GM19397 (cell line): Measurements from ENCODE around the gene ZNF69.
"Not testable (repeated sequence)": the region's sequence is repeated elsewhere in the genome, so short reads cannot be mapped to it uniquely, and the experiment has no call there.

Experiments
- ATAC-seq: cut with Tn5 transposase; IDR thresholded peaks from one replicate; pipeline ENCODE4 v1.9.1; 2021; ENCODE audit warnings: mild to moderate bottlenecking, moderate library complexity; ENCODE audit not compliant: unreplicated experiment

The ZNF69 gene

GRCh38 chr19:11887611-11888531 lies at the start of gene ZNF69:
Gene ZNF69 (plus strand): TSS chr19:11887782. CDS start chr19:11887924, 142 bp downstream.
- ATAC-seq: peak; percentile 64

- ATAC-seq: no peak
These were observed 43.9 kb upstream of the ZNF69 start for GRCh38 chr19:11843722-11844121.

- ATAC-seq: not testable (repeated sequence)
These were observed 40.0 kb upstream of the ZNF69 start for GRCh38 chr19:11847615-11848014.

GRCh38 chr19:11848200-11848593 lies 39.4 kb upstream of the ZNF69 start:
- ATAC-seq: no peak

GRCh38 chr19:11848594-11849469 lies 38.8 kb upstream of the ZNF69 start, which contains the start of gene ZNF439:
Gene ZNF439 (plus strand): TSS chr19:11848726. CDS start chr19:11848868, 142 bp downstream.
- peak; percentile 91 for ATAC-seq

GRCh38 chr19:11850289-11850688 lies 37.3 kb upstream of the ZNF69 start:
- not testable (repeated sequence) for ATAC-seq

GRCh38 chr19:11853358-11853757 lies 34.2 kb upstream of the ZNF69 start:
- no peak for ATAC-seq

GRCh38 chr19:11856596-11857250 lies 30.9 kb upstream of the ZNF69 start:
- ATAC-seq: no peak

GRCh38 chr19:11860721-11861120 lies 26.9 kb upstream of the ZNF69 start:
- no peak for ATAC-seq

- ATAC-seq: no peak
These were observed 26.3 kb upstream of the ZNF69 start for GRCh38 chr19:11861301-11861700.

- not testable (repeated sequence) for ATAC-seq
These were observed 19.8 kb upstream of the ZNF69 start for GRCh38 chr19:11867766-11868165.

GRCh38 chr19:11868188-11868587 lies 19.4 kb upstream of the ZNF69 start:
- no peak for ATAC-seq

- ATAC-seq: no peak
These were observed 15.0 kb upstream of the ZNF69 start for GRCh38 chr19:11872624-11873023.

GRCh38 chr19:11873762-11874161 lies 13.8 kb upstream of the ZNF69 start:
- no peak for ATAC-seq

- ATAC-seq: not testable (repeated sequence)
These were observed 7.8 kb upstream of the ZNF69 start for GRCh38 chr19:11879687-11880266.

GRCh38 chr19:11880598-11880997 lies 7.0 kb upstream of the ZNF69 start:
- no peak for ATAC-seq

- ATAC-seq: no peak
These were observed 6.3 kb upstream of the ZNF69 start for GRCh38 chr19:11881151-11881800.

- no peak for ATAC-seq
These were observed 5.0 kb upstream of the ZNF69 start for GRCh38 chr19:11882606-11883005.

- no peak for ATAC-seq
These were observed 360 bp upstream of the ZNF69 start for GRCh38 chr19:11887234-11887610.

- ATAC-seq: not testable (repeated sequence)
These were observed 2.3 kb downstream of the ZNF69 start for GRCh38 chr19:11889901-11890300.
